GM21529 (cell line): ENCODE measurements around the gene TBC1D7.
A peak's percentile ranks its signal among the peaks of the same experiment; 100 is the strongest.

Source experiments
- ATAC-seq: cut with Tn5 transposase; IDR thresholded peaks from one replicate; pipeline ENCODE4 v1.9.1; 2021; ENCODE audit not compliant: unreplicated experiment

The TBC1D7 gene

GRCh38 chr6:13357551-13358075 lies 29.3 kb upstream of the TBC1D7 start:
- ATAC-seq = no peak

- peak; percentile 87 for ATAC-seq
Observed at GRCh38 chr6:13355999-13356785, 27.9 kb upstream of the TBC1D7 start.

- ATAC-seq = peak; percentile 41
Observed at GRCh38 chr6:13355043-13355945, 27.0 kb upstream of the TBC1D7 start.

- no peak for ATAC-seq
Observed at GRCh38 chr6:13354331-13355042, 26.1 kb upstream of the TBC1D7 start.

- no peak for ATAC-seq
Observed at GRCh38 chr6:13352165-13352564, 23.8 kb upstream of the TBC1D7 start.

GRCh38 chr6:13351271-13351670 lies 22.9 kb upstream of the TBC1D7 start:
- no peak for ATAC-seq

GRCh38 chr6:13349811-13350506 lies 21.6 kb upstream of the TBC1D7 start:
- no peak for ATAC-seq

- ATAC-seq = no peak
Observed at GRCh38 chr6:13348334-13349113, 20.2 kb upstream of the TBC1D7 start.

- no peak for ATAC-seq
Observed at GRCh38 chr6:13346245-13346644, 17.9 kb upstream of the TBC1D7 start.

- ATAC-seq = no peak
Observed at GRCh38 chr6:13342414-13343019, 14.2 kb upstream of the TBC1D7 start.

GRCh38 chr6:13339863-13340630 lies 11.7 kb upstream of the TBC1D7 start:
- ATAC-seq = no peak

- ATAC-seq = no peak
Observed at GRCh38 chr6:13338038-13338437, 9.7 kb upstream of the TBC1D7 start.

GRCh38 chr6:13336553-13336952 lies 8.2 kb upstream of the TBC1D7 start:
- ATAC-seq = peak; percentile 50

- no peak for ATAC-seq
Observed at GRCh38 chr6:13334953-13335352, 6.6 kb upstream of the TBC1D7 start.

- ATAC-seq = no peak
Observed at GRCh38 chr6:13332349-13332706, 4.0 kb upstream of the TBC1D7 start.

GRCh38 chr6:13331516-13332348 lies 3.4 kb upstream of the TBC1D7 start:
- no peak for ATAC-seq

GRCh38 chr6:13328875-13329183 lies 492 bp upstream of the TBC1D7 start:
- ATAC-seq = no peak

- ATAC-seq = no peak
Observed at GRCh38 chr6:13327691-13328075, 654 bp downstream of the TBC1D7 start.
